GM18526 (cell line): Measurements from ENCODE around the gene MPRIP.

Experiments used
- POLR2A ChIP-seq: IDR thresholded peaks from 3 replicates; pipeline ENCODE4 v1.6.1; 2011; ENCODE audit not compliant: insufficient read length; ENCODE audit errors: extremely low read depth

The MPRIP gene

GRCh38 chr17:17073581-17074403 is 31.5 kb downstream of the MPRIP start:
- TF ChIP-seq POLR2A, result no peak

- TF ChIP-seq POLR2A, result no peak
Observed at GRCh38 chr17:17075125-17075781, 33.0 kb downstream of the MPRIP start.

- TF ChIP-seq POLR2A, result no peak
Observed at GRCh38 chr17:17076066-17076465, 33.8 kb downstream of the MPRIP start.

- TF ChIP-seq POLR2A, result no peak
Observed at GRCh38 chr17:17077101-17077500, 34.8 kb downstream of the MPRIP start.

- TF ChIP-seq POLR2A, result no peak
Observed at GRCh38 chr17:17077861-17078732, 35.8 kb downstream of the MPRIP start.

- TF ChIP-seq POLR2A, result no peak
Observed at GRCh38 chr17:17078832-17079231, 36.6 kb downstream of the MPRIP start.

GRCh38 chr17:17079336-17079735 is 37.1 kb downstream of the MPRIP start:
- no peak for TF ChIP-seq POLR2A

GRCh38 chr17:17079761-17080160 is 37.5 kb downstream of the MPRIP start:
- no peak for TF ChIP-seq POLR2A

- TF ChIP-seq POLR2A, result no peak
Observed at GRCh38 chr17:17080181-17080631, 37.9 kb downstream of the MPRIP start.

- TF ChIP-seq POLR2A, result no peak
Observed at GRCh38 chr17:17080781-17081180, 38.5 kb downstream of the MPRIP start.

GRCh38 chr17:17081304-17081940 is 39.2 kb downstream of the MPRIP start:
- no peak for TF ChIP-seq POLR2A

- TF ChIP-seq POLR2A, result no peak
Observed at GRCh38 chr17:17082878-17083277, 40.6 kb downstream of the MPRIP start.

- TF ChIP-seq POLR2A, result no peak
Observed at GRCh38 chr17:17084317-17084835, 42.1 kb downstream of the MPRIP start.

- no peak for TF ChIP-seq POLR2A
Observed at GRCh38 chr17:17084941-17085340, 42.7 kb downstream of the MPRIP start.

GRCh38 chr17:17086585-17086984 is 44.3 kb downstream of the MPRIP start:
- no peak for TF ChIP-seq POLR2A
